Measurements from ENCODE around the gene RNF180. TPM values are rescaled to one million over a fixed set of nuclear protein-coding genes. Genes with fewer than 3 reads are reported as not detected.

The RNF180 gene
- polyA plus RNA-seq, 2 of the 4 experiments (the other 2 are of a cell fraction), result 0.14 to 0.50 TPM

- Histone ChIP-seq H3K4me2 (no peak overlapping the region), H3K4me3 (no peak overlapping the region), H3K4me1 (no peaks in the 10 kb centered on the region), H3K27ac (no peak overlapping the region), H3K9me3 (no peaks in the 10 kb centered on the region)
- ChIA-PET CTCF (interaction anchor here (0.6 to 4.2 kb wide), 21 partner anchors 9 to 747 kb away, joined by 3 to 28 read pairs (median 4); partner anchors contain the start of gene RNF180), POLR2A (no interaction called here)
- ATAC-seq (peak; percentile 67 to 77; a peak in 4 of 6 replicates), DNase-seq (ENCODE audit: low read depth in 1 of 2, low spot score in 1 of 2) (peak; percentile 21 to 44), FAIRE-seq (no peak)
- peak; percentile 72 for TF ChIP-seq SMC3 (IDR thresholded peaks at IDR 0.05)
- TF ChIP-seq EP300 (IDR thresholded peaks at IDR 0.05), result no peak
- TF ChIP-seq HOXA7 (CRISPR knock-in tag; IDR thresholded peaks at IDR 0.05), result no peak
- TF ChIP-seq MAFK (IDR thresholded peaks at IDR 0.05; ENCODE audit: partially characterized antibody), result peak; percentile 99
- peak; percentile 81 to 86 for TF ChIP-seq RAD21 (conservative IDR thresholded peaks at IDR 0.05 in 1 of 2, IDR thresholded peaks at IDR 0.05 in 1 of 2)
- no peak for TF ChIP-seq ZNF302 (CRISPR knock-in tag; IDR thresholded peaks at IDR 0.05)
- TF ChIP-seq, protein P1, sequence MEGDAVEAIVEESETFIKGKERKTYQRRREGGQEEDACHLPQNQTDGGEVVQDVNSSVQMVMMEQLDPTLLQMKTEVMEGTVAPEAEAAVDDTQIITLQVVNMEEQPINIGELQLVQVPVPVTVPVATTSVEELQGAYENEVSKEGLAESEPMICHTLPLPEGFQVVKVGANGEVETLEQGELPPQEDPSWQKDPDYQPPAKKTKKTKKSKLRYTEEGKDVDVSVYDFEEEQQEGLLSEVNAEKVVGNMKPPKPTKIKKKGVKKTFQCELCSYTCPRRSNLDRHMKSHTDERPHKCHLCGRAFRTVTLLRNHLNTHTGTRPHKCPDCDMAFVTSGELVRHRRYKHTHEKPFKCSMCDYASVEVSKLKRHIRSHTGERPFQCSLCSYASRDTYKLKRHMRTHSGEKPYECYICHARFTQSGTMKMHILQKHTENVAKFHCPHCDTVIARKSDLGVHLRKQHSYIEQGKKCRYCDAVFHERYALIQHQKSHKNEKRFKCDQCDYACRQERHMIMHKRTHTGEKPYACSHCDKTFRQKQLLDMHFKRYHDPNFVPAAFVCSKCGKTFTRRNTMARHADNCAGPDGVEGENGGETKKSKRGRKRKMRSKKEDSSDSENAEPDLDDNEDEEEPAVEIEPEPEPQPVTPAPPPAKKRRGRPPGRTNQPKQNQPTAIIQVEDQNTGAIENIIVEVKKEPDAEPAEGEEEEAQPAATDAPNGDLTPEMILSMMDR (IDR thresholded peaks at IDR 0.05), result peak; percentile 78
- no peak for TF ChIP-seq ZSCAN20 (CRISPR knock-in tag; IDR thresholded peaks at IDR 0.05)
- TF ChIP-seq, protein P2, sequence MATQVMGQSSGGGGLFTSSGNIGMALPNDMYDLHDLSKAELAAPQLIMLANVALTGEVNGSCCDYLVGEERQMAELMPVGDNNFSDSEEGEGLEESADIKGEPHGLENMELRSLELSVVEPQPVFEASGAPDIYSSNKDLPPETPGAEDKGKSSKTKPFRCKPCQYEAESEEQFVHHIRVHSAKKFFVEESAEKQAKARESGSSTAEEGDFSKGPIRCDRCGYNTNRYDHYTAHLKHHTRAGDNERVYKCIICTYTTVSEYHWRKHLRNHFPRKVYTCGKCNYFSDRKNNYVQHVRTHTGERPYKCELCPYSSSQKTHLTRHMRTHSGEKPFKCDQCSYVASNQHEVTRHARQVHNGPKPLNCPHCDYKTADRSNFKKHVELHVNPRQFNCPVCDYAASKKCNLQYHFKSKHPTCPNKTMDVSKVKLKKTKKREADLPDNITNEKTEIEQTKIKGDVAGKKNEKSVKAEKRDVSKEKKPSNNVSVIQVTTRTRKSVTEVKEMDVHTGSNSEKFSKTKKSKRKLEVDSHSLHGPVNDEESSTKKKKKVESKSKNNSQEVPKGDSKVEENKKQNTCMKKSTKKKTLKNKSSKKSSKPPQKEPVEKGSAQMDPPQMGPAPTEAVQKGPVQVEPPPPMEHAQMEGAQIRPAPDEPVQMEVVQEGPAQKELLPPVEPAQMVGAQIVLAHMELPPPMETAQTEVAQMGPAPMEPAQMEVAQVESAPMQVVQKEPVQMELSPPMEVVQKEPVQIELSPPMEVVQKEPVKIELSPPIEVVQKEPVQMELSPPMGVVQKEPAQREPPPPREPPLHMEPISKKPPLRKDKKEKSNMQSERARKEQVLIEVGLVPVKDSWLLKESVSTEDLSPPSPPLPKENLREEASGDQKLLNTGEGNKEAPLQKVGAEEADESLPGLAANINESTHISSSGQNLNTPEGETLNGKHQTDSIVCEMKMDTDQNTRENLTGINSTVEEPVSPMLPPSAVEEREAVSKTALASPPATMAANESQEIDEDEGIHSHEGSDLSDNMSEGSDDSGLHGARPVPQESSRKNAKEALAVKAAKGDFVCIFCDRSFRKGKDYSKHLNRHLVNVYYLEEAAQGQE (IDR thresholded peaks at IDR 0.05), result no peak
- no peak for TF ChIP-seq MYC (IDR thresholded peaks at IDR 0.05; ENCODE audit: borderline replicate concordance, low read length)
- no peak for TF ChIP-seq PHF8 (IDR thresholded peaks at IDR 0.05; ENCODE audit: borderline replicate concordance, low read depth)
- TF ChIP-seq CBX8 (IDR thresholded peaks at IDR 0.05), result no peak
- TF ChIP-seq NR3C1 (IDR thresholded peaks at IDR 0.05), result no peak
- WGBS (ENCODE audit: missing lambda C conversion rate), result 2% methylated on average over 7 of the region's 7 CpGs
These were observed 17.7 kb upstream of the RNF180 start for GRCh38 chr5:64147849-64148441.

GRCh38 chr5:64149268-64149667 lies 16.4 kb upstream of the RNF180 start:
- ChIA-PET POLR2A (no interaction called here), CTCF (interaction anchor here (2.5 to 4.2 kb wide), 2 partner anchors 59 to 463 kb away, joined by 17 to 28 read pairs; no protein-coding TSS in a partner anchor)
- no peaks in the 10 kb centered on the region for H3K4me1 ChIP-seq
- no peak overlapping the region for H3K4me2 ChIP-seq
- FAIRE-seq (no peak), DNase-seq (ENCODE audit: low read depth in 1 of 2, low spot score in 1 of 2) (no peak), ATAC-seq (no peak)
- H3K4me3 ChIP-seq, result no peak overlapping the region
- peaks cover 7% of the 10 kb centered on the region; the same call in 1 of the 3 replicates for H3K9me3 ChIP-seq
- no peak overlapping the region for H3K27ac ChIP-seq
- TF ChIP-seq HMGXB4 (CRISPR knock-in tag; IDR thresholded peaks at IDR 0.05; ENCODE audit: borderline replicate concordance), result no peak
- no peak for TF ChIP-seq USF2 (IDR thresholded peaks at IDR 0.05)
- TF ChIP-seq MAZ (IDR thresholded peaks at IDR 0.05; ENCODE audit: borderline replicate concordance, low read depth, low read length), result no peak
- TF ChIP-seq NR3C1 (IDR thresholded peaks at IDR 0.05), result no peak
- no peak for TF ChIP-seq HOXA7 (CRISPR knock-in tag; IDR thresholded peaks at IDR 0.05)
- TF ChIP-seq CBX2 (IDR thresholded peaks at IDR 0.05; ENCODE audit: borderline replicate concordance, low read depth), result no peak

Data from A549 (cell line).